DMS 273 treated with DMSO at 0.1 percent for 48 hours (cell line): ENCODE measurements around the gene MAPKAPK3.
A peak's percentile ranks its signal among the peaks of the same experiment; 100 is the strongest.

Experiments used
- DNase-seq: peaks from one replicate; lab custom pipeline; 2025; lab: John Stamatoyannopoulos, UW

Gene MAPKAPK3

DNA sequence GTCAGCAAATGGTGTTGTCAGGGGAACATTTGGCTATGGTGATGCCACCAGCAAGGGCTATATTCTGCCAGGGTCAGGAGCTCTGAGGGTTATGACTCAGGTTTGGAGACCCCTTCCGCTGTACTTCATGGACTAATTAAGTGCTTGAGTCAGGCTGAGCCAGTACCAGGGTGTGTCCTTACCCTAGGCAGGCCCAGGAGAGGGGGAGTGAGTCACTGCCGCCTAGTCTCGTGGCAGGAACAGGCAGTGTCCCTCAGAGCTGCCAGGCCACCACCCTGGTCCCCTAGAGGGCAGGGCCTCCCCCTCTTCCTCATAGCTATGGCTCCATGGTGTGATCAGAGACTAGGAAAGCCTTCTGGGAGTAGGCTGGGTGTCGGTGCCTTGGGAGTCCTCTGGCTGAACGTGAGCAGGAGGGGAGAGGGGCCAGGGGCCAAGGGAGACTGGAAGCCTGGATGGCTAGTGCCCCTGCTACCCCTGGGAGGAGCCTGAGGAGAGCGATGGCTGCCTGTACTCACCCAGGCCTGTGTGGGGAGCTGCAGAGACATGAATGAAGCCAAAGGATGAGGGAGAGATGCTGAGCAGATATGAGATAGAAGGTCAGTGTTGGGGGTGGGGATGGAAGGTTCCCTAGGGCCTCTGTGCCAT, 10.6 kb downstream of the MAPKAPK3 start:
- DNase-seq: peak; percentile 44

DNA sequence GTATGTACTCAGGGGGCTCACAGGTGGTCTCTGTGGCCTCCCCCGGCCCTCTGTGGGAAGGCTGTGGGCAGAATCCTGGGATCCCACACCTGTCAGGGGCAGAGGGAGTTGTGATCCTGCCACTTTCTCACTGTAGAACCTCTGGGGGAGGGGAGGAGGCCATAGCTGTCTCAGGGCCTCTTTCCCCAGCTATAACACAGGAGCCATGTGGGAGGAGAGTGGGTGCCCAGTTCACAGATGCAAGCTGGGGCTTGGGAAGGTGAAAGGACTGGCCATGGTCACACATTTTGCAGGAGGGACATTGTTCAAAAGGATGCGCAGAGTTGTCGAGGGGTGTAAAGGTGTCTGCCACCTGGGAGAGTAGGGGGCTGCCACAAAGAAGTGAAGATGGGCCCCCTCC, 11.7 kb downstream of the MAPKAPK3 start:
- no peak for DNase-seq

DNA sequence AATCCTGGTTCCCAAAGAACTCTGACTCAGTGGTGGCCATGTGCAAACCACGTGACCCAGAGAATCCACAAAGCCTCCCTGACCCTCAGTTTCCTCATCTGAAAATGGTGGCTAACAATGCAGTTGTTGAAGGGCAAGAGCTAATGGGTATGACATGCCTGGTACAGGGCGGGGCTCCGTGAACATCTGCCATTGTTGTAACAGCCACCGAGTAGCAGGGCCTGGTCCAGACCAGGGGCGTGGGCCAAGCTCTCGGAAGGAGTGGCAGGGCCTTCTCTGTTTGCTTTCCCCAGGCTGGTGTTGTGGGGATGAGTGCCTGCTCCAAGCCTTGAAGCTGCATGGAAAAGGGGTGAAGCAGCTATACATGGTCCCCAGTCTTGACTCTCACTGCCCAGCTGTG, 13.4 kb downstream of the MAPKAPK3 start:
- DNase-seq: no peak

DNA sequence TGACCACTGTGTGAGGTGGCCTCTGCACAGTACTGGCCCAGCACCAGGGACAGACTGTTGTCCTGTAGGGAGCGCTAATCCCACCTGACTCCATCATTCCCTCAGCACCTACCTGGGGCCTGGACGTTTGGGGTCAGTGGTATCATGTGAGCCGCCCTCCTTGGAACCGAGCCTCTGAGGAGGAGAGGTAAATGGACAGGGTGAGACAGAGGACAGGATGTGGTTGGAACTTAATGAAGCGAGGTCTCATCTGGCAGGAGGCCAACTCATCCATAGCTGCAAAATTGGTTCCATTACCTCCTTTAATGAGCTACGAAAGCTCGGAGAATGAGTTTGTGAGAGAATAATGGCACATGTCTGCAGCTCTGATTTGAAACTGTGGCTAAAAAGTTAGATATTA, 13.9 kb downstream of the MAPKAPK3 start:
- DNase-seq: no peak

DNA sequence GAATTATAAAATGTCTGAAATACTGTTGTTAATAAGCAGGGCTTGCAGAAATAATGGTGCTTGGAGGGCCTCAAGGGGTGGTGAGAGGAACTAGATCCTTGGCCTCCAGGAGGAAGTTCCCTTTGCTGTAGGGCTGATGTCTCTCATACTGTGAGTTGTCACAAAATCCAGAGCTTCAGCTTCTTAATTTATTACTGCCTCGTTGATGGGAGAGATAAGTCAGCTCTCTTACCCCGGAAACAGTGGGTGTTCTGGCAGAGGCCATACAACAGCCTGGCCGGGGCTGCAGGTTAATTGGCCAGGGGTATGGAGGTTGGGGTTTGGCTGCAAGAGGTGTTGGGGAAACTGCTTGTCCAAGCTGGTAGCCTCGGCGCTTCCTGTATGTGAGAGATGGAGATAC, 15.5 kb downstream of the MAPKAPK3 start:
- DNase-seq: no peak

DNA sequence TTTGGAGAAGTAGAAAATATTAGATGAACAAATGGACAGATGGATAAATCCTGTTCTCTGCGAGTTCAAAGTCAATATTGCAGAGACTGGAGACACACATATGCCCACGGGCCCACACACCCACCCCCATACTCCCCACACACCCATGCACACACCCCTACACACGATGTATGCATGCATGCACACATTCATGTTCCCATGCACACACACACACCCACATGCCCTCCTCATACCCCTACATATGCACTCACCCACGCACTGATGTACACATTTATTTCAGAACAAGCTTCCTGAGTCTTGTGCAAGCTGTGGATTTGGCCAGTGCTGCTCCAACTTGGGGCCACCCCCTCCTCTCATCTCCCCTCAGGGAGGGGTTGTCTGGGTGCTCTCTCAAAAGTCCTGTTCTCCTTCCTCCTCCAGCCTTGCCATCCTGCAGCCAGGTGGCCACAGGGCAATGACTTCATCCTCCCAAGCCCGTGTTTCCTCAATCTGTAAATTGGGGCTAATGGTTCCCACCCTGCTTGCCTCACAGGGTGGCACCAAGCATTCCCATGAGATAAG, 16.4 kb downstream of the MAPKAPK3 start:
- no peak for DNase-seq

DNA sequence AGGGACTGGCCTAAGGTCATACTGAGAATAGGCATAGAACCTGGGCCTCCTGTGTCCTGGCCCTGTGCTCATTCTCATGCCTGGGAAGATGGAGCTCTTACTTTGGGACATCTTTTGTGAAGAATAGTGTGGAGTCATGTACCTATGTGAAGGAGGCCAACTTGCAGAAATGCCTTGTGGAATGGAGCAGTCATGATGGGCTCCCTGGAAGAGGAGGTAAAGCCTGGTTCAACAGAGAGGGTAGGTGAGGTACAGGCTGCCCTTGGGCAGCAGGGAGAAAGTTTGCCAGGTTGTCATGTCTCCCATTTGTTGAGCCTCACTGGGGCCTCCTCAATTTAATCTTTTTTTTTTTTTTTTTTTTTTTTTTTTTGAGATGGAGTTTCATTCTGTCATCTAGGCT, 18.1 kb downstream of the MAPKAPK3 start:
- DNase-seq: no peak

DNA sequence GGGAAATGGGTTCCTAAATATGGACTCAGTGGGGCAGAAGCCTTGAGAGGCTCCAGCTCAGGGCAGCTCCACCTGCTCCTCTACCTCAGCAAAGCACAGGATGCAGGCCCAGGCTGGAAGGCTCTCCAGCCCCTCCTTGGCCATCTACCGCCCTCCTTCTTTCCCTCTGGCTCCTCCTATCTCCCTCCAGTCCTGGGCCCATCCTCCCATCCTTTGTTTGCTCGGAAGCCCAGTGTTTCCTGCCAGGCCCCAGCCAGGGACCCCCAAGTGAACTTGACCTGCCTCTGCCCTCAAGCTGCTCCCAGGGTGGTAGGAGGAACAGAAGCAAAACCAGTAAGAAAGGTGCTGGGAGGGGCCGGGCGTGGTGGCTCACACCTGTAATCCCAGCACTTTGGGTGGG, 20.1 kb downstream of the MAPKAPK3 start:
- DNase-seq: no peak

DNA sequence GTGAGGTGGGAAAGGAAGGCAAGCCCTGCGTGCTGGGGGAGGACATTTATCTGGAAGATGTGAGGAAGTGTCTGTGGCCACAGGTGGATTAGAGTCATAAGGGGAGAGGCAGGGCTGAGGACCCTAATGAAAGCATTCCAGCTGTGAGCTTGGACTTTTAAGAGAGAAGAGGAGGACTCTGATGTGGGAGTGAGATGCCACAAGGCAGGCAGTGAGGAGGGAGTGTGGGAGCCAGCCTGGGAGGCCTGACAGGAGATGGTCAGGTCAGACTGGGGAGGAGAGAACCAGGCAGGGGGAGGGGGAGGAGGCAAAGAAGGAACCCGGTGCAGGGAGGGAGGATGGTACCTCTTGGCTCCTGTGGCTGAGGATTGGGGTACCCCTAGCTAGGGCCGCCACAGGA, 21.0 kb downstream of the MAPKAPK3 start:
- DNase-seq: no peak

DNA sequence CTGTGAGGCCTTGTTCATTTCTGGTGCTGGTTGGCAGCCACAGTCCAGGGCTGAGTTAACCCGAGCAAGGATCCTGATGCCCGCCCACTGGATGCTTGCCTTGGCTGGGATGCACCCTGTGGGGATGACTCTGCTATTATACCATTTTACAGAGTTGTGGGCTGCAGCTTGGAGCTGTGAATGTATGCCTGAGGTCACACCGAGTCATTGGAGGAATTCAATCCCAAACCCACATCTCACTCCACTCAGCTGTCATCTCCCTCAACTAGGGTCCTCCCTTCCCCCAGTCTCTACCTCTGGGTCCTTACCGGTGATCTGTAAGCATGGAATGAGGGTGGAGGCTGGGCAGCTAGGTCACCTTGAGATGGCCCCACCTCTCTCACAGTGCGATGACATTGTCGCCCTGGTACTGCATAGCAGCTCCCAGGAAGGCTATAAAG, 22.1 kb downstream of the MAPKAPK3 start:
- no peak for DNase-seq

DNA sequence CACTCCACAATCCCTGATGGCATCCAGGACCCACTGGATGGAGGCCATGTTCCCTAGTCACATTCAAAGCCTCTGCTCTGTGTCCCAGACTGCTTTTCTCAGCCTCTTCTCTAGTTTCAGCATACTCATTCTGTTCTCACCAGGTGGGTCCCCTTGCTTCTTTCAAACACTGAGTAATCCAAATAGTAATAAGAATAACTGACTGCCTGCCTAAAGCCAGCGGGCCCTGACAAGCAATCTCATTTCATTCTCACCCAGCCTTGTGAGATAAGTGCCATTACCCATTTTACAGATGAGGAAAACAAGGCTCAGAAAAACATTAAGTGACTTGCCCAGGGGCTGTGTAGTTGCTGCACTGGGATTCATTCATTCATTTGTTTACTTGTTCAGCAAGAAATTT, 25.4 kb downstream of the MAPKAPK3 start:
- DNase-seq: no peak

DNA sequence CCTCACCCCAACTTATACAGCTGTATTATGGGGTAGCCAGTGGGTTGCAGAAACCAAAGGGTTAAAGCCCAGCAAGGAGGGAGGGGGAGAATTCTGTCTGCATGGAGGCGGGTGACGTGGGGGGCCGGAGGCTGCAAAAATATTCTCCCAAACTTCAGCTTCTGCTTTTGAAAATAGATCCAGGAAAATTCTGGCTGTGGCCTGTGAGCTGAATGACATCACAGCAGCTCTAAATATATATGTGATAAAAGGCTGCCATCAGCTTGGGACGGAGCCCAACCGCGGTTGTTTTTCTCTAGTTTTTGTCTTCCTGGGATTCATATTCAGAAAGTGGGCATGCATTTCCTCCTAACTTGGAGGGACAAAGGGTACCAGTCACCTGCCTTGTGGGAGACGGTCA, 27.6 kb downstream of the MAPKAPK3 start:
- no peak for DNase-seq

DNA sequence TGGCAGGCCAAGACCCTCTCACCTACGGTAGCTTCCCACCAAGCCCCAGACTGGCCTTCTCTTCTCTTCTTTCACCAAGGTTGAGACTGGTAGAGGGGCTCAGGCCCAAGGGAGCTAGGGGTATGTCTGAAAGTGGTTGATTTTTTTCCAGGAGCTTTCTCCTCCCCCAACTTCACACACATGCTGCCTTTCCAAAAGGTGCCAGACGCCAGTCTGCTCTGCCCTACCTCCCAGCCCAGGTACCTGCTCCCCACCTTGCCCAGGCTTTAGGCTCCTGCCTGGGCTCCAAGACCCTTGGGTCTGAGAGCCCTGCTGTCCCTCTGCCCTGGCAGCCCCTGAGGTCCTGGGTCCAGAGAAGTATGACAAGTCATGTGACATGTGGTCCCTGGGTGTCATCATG, 28.4 kb downstream of the MAPKAPK3 start:
- DNase-seq: no peak

DNA sequence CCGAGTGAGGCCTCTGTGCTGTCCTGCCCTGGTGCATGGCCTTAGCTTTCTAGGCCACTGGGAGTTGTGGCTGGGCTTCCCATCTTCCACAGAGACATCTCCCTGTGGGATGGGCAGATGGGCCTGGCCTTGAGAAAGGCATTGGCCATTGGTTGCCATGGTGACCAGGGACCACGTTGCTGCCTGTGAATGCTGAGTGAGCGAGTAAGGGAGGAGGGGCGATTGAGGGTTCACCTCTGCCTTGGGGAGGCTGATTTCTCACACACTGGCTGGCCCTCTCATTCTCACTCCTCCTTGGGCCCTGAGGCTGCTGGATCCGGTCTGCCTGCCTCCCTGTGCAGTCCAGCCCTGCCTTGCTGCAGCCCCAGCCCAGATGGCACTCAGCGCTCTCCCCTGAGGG, 31.4 kb downstream of the MAPKAPK3 start:
- no peak for DNase-seq

DNA sequence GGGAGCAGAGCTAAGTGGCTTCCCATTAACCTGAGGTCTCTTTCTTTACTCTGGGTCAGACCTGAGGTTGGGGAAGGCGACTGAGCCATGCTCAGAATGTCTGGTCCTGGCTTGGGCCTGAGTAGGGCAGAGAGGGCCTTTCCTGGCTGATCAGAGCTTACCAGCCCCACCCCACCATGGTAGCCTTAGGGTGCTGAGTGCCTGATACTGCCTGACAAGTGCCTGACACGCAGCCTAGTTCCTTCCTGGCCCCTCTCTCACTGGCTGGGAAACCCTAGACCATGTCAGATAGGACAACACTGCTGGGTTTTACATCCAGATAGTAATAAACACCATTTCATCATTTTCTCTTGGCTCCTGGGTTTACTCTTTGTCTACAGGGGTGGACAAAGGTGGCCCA, 32.0 kb downstream of the MAPKAPK3 start:
- no peak for DNase-seq

DNA sequence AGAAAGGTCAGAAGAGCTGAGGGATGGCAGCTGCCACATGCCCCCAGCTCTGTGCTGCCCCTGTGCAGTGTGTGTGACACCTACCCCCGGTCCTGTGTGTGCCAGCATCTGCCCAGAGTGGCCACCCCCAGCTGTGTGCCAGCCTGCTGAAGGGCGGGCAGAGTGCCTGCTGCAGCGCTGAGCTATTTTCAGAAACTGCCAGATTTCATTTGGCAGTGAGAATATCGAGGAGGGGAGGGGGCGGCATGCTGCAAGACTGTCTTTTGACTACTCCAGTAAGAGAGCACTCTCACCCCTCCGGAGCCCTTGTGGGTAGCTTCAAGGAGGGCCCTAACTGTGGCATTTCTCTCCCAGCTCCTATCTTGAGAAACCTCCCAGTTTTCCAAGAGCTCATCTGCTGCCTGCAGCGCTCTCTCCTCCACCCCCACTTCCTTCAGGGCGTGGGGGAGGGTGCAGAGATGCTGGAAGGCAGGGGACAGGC, 32.5 kb downstream of the MAPKAPK3 start:
- no peak for DNase-seq

DNA sequence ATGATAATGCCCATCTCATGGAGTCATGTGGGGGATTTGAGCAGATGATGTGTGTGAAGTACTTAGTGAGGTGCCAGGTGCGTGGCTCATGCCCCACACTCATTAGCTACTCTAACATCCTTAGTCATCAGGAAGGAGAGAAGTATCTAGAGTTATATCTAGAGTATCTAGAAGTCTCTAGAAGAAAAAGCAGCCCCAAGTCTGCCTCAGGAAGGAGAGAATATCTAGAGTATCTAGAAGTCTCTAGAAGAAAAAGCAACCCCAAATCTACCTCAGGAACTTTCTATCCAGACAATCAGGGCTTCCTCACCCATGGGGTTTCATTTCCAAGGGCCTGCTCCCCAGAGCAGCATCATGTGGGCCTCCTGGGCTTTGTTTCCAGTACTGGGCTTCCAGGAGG, 33.1 kb downstream of the MAPKAPK3 start:
- DNase-seq: no peak

DNA sequence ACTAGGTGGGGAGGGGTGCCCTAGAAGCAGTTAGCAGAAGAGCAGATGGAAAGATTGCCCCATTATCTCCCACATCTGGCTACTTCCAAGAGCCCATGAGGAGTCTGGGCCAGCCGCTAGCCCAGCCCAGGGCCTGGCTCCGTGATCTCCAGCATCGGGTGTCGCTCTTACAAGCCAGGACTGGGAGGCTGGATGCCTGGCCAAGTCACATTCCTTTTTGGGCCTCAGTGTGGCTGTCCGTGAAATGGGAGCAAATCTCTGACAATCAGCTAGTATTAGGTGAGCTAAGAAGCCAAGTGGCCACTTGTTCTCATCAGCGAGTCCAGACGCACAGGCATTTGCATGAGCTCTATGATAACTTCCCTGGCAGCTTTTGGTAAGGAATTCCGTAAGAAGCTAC, 34.5 kb downstream of the MAPKAPK3 start:
- no peak for DNase-seq

DNA sequence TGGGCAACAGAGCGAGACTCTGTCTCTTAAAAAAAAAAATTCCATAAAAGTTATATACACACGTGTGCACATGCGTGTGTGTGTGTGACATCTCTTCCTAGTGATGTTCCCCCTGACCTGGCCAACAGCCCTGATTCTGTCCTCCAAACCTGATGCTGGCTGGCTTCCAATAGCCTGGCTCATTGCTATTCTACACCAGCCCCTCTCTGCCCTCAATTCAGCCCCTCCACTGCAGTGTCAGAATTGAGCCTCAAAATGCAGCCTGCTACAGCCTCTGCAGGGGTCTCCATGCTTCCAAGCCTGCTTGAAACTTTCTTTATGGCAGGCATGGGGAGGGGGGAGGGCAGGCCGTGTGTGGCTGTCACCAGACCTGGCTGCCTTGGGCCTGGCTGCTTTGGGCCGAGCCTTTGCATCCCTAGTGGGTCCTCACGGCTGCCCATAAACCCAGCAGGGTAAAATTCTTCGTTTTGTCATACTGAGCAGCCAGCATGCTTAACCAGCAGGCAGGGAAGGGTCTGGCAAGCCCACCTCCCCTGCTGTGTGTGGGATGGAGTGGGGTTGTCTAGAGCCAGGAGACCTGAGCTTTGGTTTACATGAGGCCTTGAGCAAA, 35.1 kb downstream of the MAPKAPK3 start:
- no peak for DNase-seq

DNA sequence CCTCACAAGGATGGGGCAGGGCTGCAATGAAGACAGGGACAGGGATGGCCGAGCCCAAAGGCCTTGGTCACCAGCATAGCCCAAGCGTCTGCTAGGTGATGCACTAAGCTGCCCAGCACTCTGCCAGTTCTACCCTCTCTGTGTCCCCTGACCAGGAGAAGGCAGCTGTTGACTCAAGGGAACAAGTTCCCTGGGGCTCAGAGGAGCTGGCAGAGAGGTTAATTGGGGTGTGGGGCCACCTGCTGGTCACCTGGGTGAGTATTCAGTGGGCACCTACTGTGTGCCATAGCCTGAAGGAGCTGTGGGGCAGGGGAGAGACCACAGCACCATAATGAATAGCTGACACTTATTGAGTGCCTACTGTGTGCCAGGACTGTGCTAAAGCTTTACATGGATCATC, 35.8 kb downstream of the MAPKAPK3 start:
- no peak for DNase-seq

DNA sequence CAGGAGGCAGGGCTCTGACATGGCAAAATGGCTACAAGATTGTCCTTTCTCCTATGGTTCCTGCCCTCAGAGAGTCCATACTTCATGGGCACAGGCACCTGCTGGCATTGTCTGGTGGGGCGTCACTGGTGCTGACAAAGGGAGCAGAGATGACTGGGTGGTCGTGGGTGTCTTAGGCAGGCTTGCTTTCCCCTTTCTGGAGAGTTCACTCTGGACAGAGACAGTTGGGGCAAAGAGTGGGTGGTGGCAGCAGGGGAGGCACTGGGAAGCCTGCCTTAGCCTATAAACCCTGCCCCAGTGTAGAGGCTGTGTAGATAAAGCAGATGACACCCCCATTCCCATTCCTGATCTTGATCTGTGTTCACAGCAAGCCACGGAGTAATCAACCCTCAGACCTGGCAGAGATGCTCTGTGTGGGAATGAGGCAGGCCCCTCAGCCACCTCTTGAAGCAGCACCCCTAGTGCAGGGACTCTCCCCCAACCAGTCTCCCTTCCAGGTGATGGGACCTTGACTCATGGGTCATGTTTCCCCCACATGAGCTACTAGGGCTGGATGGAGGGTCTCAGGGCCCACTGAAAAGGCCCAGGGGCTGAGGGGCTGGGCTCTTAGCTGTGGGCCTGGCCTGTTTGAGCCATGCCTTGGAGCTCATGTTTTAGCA, 37.1 kb downstream of the MAPKAPK3 start:
- DNase-seq: no peak

DNA sequence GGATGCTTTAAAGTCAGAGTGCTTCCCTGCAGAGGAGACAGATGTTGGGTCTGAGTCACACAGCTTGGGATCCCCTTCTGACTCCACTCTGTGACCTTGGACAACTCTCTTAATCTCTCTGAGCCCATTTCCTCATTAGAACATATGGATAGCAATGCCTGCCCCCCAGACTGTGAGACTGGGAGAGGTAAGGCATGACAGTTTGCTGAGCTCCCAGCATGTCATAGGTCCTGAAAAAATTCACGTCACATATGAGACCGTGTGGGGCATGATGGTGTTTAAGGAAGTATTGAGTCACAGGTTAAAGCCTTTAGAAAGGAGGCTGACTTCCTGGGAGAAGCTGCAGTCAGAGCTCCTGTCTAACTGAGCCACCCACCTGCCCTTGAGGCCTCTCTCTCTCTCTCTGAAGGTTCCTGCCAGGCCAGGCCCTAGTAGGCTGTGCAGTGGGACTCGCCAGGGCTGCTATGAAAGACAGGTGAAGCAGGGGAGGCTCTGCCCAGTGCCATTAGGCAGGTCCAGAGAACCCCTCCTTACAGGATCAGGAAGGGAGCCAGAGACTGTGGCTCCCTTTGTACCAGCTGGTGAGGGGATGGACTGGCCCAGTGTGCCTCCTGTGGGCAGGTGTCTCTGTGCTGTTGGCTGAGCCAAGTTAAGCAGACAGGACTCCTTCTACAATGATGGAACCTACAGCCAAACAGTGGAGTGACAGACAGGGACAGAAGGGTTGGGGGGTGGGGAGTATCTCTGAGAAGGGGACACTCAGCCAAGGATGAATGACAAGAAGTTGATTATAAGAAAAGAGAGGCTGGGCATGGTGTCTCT, 38.3 kb downstream of the MAPKAPK3 start:
- no peak for DNase-seq
